Calu3 (cell line): ENCODE data around the gene SLC4A8. TPM values are rescaled to one million over a fixed set of nuclear protein-coding genes. Genes with fewer than 3 reads are reported as not detected.

Experiments
- BruUV-seq: library from RNA; stranded (reverse); fragments of 400-500 nt; replicated peaks from 2 replicates; lab custom pipeline; 2021; lab: Mats Ljungman, UMichigan
- CTCF ChIA-PET: fragments of 300-600 bp; sonication (Branson Sonifier 250); formaldehyde crosslinking; loops from one replicate; lab custom pipeline; 2022; ENCODE audit warnings: antibody characterized with exemption; lab: Charles Lee
- DNase-seq: peaks from one replicate; pipeline ENCODE4 v3.0.0; 2022
- H3K27ac Mint-ChIP-seq: one replicate; pipeline ENCODE4 v1.8.0; 2022; ENCODE audit warnings: mixed read lengths; ENCODE audit not compliant: unreplicated experiment
- H3K27me3 Mint-ChIP-seq: one replicate; pipeline ENCODE4 v1.8.0; 2022; ENCODE audit warnings: mixed read lengths; ENCODE audit not compliant: unreplicated experiment
- H3K36me3 Mint-ChIP-seq: one replicate; pipeline ENCODE4 v1.8.0; 2022; ENCODE audit warnings: mild to moderate bottlenecking, moderate library complexity, mixed read lengths; ENCODE audit not compliant: insufficient read depth, unreplicated experiment
- H3K4me1 Mint-ChIP-seq: one replicate; pipeline ENCODE4 v1.8.0; 2022; ENCODE audit warnings: mild to moderate bottlenecking, low read depth, mixed read lengths; ENCODE audit not compliant: unreplicated experiment
- H3K4me3 Mint-ChIP-seq: one replicate; pipeline ENCODE4 v1.8.0; 2022; ENCODE audit warnings: mild to moderate bottlenecking, low read depth, moderate library complexity, mixed read lengths; ENCODE audit not compliant: unreplicated experiment
- H3K9me3 Mint-ChIP-seq: one replicate; pipeline ENCODE4 v1.8.0; 2022; ENCODE audit warnings: low read depth, mixed read lengths; ENCODE audit not compliant: unreplicated experiment
- intact Hi-C: fragments of 100-400 bp; cut with micrococcal nuclease; formaldehyde crosslinking; loops from one replicate; pipeline ENCODE4 v1.10.0; 2022; ENCODE audit not compliant: unreplicated experiment
- total RNA-seq: library from RNA; stranded (reverse); gene quantifications from 2 replicates; pipeline ENCODE4 v1.2.3, GENCODE V29; 2022
- TF ChIP-seq, protein P1 (sequence below): fragments of 200-600 bp; IDR thresholded peaks from one replicate; pipeline ENCODE4 v1.8.0; 2022; ENCODE audit warnings: antibody characterized with exemption; ENCODE audit not compliant: unreplicated experiment

SLC4A8 gene
- total RNA-seq, 1 experiment from 2014 or later = 1.1 TPM

DNA sequence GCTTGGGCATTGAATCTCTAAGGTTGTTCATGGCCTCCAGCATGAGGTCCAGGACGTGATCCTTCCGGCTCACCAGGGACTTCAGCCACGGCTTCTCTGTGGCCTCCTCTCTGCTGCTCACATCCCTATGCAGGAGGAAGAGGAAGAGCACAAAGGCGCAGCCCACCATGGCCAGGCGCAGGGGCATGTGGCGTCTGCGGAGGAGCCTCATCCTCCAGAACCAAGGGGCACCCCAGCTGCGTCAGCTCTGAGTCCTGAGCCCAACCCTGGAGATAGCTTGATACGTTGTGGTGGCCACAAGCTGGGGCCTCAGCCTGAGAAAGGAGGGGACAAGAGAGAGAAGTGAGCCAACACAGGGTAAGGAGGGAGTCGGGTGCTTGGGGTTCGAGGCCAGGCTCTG, 45.1 kb upstream of the SLC4A8 start:
- H3K4me3 Mint-ChIP-seq = no peak overlapping the region
- no peak for DNase-seq

DNA sequence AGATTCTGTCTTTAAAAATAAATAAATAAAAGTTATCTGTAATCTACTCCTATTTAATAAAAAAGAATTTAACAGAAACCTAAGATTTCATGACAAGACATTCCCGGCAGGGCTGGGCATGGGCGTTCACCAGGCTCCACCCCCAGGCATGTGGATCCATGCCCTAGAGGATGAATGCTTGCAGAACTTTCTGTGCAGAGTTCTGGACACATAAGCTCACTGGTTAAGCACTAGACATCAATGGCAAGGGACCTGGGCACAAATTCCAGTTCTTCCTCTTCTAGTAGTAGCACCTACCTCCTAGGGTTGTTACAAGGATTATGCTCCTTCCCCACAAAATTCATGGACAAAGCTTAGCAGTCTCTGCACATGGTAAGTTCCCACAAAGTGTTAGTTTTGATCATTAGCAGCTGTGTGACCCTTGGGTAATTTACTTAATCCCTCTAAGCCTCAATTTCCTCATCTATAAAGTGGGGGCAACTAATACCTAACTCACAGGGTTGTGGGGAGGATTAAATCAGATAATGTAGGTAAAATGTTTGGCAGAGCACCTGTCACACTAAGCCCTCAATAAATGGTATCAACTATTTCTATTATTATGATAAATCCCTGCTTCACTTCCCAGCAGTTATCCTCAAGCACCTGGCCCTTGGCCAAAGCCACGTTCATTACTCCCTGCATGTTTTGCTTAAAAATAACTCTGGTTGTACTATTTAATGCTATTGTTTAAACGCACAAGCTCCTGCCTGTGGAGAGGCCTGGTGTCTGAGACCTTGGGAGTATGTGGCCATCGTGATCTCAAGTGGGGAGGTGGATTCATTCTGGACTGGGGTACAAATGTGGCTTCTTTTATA, 43.2 kb upstream of the SLC4A8 start:
- Mint-ChIP-seq H3K4me1 (peaks cover 12% of the 10 kb centered on the region), H3K27me3 (no peaks in the 10 kb centered on the region), H3K36me3 (peaks cover 11% of the 10 kb centered on the region), H3K27ac (no peak overlapping the region), H3K4me3 (no peak overlapping the region), H3K9me3 (no peaks in the 10 kb centered on the region)
- TF ChIP-seq, protein P1, sequence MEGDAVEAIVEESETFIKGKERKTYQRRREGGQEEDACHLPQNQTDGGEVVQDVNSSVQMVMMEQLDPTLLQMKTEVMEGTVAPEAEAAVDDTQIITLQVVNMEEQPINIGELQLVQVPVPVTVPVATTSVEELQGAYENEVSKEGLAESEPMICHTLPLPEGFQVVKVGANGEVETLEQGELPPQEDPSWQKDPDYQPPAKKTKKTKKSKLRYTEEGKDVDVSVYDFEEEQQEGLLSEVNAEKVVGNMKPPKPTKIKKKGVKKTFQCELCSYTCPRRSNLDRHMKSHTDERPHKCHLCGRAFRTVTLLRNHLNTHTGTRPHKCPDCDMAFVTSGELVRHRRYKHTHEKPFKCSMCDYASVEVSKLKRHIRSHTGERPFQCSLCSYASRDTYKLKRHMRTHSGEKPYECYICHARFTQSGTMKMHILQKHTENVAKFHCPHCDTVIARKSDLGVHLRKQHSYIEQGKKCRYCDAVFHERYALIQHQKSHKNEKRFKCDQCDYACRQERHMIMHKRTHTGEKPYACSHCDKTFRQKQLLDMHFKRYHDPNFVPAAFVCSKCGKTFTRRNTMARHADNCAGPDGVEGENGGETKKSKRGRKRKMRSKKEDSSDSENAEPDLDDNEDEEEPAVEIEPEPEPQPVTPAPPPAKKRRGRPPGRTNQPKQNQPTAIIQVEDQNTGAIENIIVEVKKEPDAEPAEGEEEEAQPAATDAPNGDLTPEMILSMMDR = no peak
- no TSS peak for BruUV-seq
- intact Hi-C loops = no loop called here
- CTCF ChIA-PET = interaction anchor here (0.6 kb wide), 1 partner anchor 13 kb away, joined by 5 read pairs; no protein-coding TSS in a partner anchor
- no peak for DNase-seq

More for the DNA sequence above, 45.1 kb upstream of the SLC4A8 start:
- no peaks in the 10 kb centered on the region for H3K9me3 Mint-ChIP-seq
- TF ChIP-seq, protein P1 = no peak
- no peaks in the 10 kb centered on the region for H3K27me3 Mint-ChIP-seq
- CTCF ChIA-PET = no interaction called here
- H3K36me3 Mint-ChIP-seq = peaks cover 15% of the 10 kb centered on the region
- H3K4me1 Mint-ChIP-seq = no peaks in the 10 kb centered on the region
- intact Hi-C loops = no loop called here
- no peak overlapping the region for H3K27ac Mint-ChIP-seq
- BruUV-seq = no TSS peak

DNA sequence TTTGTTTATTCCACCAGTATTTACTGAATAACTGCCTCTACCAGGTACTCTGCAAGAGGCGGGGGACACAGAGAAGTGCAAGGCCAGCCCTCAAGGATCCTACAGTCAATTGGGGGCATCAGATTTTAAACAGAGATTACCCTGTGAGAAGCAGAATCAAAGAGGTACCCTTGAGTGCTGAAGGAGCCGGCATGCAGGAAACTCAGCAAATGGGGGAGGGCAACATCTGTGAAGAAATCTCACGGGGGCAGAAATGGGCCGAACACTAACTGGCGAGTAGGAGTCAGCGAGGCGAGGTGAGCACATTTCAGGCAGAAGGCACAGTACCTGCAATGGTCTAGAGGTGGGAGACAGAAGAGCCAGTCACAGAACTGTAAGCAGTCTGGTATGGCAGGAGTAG, 42.5 kb upstream of the SLC4A8 start:
- CTCF ChIA-PET = no interaction called here
- Mint-ChIP-seq H3K27me3 (no peaks in the 10 kb centered on the region), H3K27ac (no peak overlapping the region), H3K4me3 (no peak overlapping the region), H3K36me3 (peaks cover 11% of the 10 kb centered on the region), H3K9me3 (no peaks in the 10 kb centered on the region), H3K4me1 (peaks cover 19% of the 10 kb centered on the region)
- no TSS peak for BruUV-seq
- intact Hi-C loops = no loop called here
- TF ChIP-seq, protein P1 = no peak
- DNase-seq = no peak

DNA sequence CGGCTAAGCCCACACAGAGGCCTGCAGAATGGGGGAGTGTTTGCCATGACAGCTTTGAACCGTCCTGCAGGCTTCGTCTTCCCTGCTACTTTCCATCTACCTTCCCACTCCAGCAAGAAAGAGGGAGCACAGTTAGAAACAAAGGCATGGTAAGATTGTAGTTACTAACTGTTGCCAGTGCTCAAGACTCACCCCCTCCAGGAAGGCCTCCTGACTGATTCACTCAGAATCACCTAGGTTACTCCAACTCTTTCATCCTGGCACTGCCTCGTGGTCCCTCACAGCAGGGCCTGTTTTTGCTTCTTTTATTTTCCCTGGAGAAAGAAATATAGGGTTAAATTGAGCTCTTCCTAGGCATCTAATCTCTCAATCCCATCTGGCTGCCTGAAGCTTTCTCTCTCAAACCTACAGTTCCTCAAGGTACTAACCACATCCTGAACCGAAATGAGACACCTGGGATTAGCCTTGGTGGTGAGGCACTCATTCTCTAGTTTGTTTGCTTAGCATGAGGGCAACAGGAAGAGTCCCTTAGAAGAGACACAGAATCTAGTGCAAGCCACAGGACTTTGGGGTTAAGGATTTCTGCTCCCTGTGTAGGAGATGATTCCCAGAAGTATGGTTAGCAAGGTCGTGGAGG, 41.2 kb upstream of the SLC4A8 start:
- intact Hi-C loops = no loop called here
- Mint-ChIP-seq H3K27me3 (no peaks in the 10 kb centered on the region), H3K4me3 (no peak overlapping the region), H3K4me1 (peaks cover 31% of the 10 kb centered on the region), H3K36me3 (peaks cover 3% of the 10 kb centered on the region), H3K27ac (no peak overlapping the region), H3K9me3 (no peaks in the 10 kb centered on the region)
- DNase-seq = no peak
- TF ChIP-seq, protein P1 = no peak
- CTCF ChIA-PET = no interaction called here
- no TSS peak for BruUV-seq
